K562 (cell line): ENCODE data around the gene MAML3.

Experiments used
- ADNP ChIP-seq: fragments of 200-800 bp; sonication (Bioruptor generic); IDR thresholded peaks from 2 replicates; pipeline ENCODE4 v1.6.1; 2016; ENCODE audit warnings: missing genetic modification characterization, missing compliant biosample characterization
- ATF1 ChIP-seq, 2 experiments: fragments of 450-650 bp in 1 of 2; IDR thresholded peaks; 2 replicates each; pipeline ENCODE4 v1.6.1; 2016; ENCODE audit warnings: missing compliant biosample characterization in 1 of 2, missing genetic modification characterization in 1 of 2
- ELF1 ChIP-seq: fragments of 200-800 bp; sonication (Bioruptor generic); IDR thresholded peaks from 2 replicates; pipeline ENCODE4 v1.6.1; 2016; ENCODE audit warnings: missing genetic modification characterization, missing compliant biosample characterization
- ESRRA ChIP-seq: fragments of 450-650 bp; IDR thresholded peaks from 2 replicates; pipeline ENCODE4 v1.6.1; 2014; ENCODE audit warnings: low read depth, mild to moderate bottlenecking, moderate library complexity, borderline replicate concordance
- EZH2 ChIP-seq: IDR thresholded peaks from 2 replicates; pipeline ENCODE4 v1.6.1; 2012; ENCODE audit warnings: low read depth, mild to moderate bottlenecking, inconsistent platforms, low read length, borderline replicate concordance
- GABPB1 ChIP-seq: sonication (generic); formaldehyde crosslinking; IDR thresholded peaks from 2 replicates; pipeline ENCODE4 v1.8.0; 2022; ENCODE audit warnings: mild to moderate bottlenecking, missing genetic modification reagents
- HDAC1 ChIP-seq, 2 experiments: fragments of 450-650 bp; IDR thresholded peaks; 2 replicates each; pipeline ENCODE4 v1.6.1; 2016 to 2017; ENCODE audit warnings: inconsistent platforms in 1 of 2, mild to moderate bottlenecking in 1 of 2, moderate library complexity in 1 of 2
- SMAD1 ChIP-seq: fragments of 150-350 bp; IDR thresholded peaks from 2 replicates; pipeline ENCODE4 v1.6.1; 2014; ENCODE audit warnings: low read length, low read depth; ENCODE audit not compliant: partially characterized antibody
- ZBTB17 ChIP-seq: fragments of 450-650 bp; formaldehyde crosslinking; IDR thresholded peaks from 2 replicates; pipeline ENCODE4 v1.4.0; 2020; ENCODE audit warnings: mild to moderate bottlenecking
- ZZZ3 ChIP-seq: fragments of 450-650 bp; IDR thresholded peaks from 2 replicates; pipeline ENCODE4 v1.6.1; 2016; ENCODE audit warnings: antibody characterized with exemption, mild to moderate bottlenecking, moderate library complexity
- TF ChIP-seq, protein P1 (sequence below), 2 experiments: IDR thresholded peaks; 2 replicates each; pipeline ENCODE4 v1.6.1; 2012; ENCODE audit warnings: improper control_type of control experiment in 2 of 2, low read depth in 2 of 2, low read length in 2 of 2, borderline replicate concordance in 1 of 2
- TF ChIP-seq, protein P2 (sequence below): fragments of 450-650 bp; formaldehyde crosslinking; IDR thresholded peaks from 2 replicates; pipeline ENCODE4 v1.4.0; 2022; ENCODE audit warnings: mild to moderate bottlenecking, moderate library complexity
- TF ChIP-seq, protein P3 (sequence below): fragments of 250-450 bp; sonication (Bioruptor Pico); IDR thresholded peaks from 2 replicates; pipeline ENCODE4 v1.8.0; 2022; ENCODE audit warnings: moderate library complexity, mild to moderate bottlenecking, inconsistent platforms
- TF ChIP-seq, protein P4 (sequence below), 3 experiments: IDR thresholded peaks in 2 of 3; conservative IDR thresholded peaks in 1 of 3; 2 replicates each; pipeline ENCODE4 v1.5.1; 2011 to 2012; ENCODE audit warnings: low read length in 3 of 3, mild to moderate bottlenecking in 3 of 3, control low read depth in 2 of 3, improper control_type of control experiment in 1 of 3, inconsistent platforms in 1 of 3, low read depth in 1 of 3, mixed read lengths in 1 of 3, moderate library complexity in 1 of 3; ENCODE audit not compliant: insufficient read depth in 2 of 3

DNA sequence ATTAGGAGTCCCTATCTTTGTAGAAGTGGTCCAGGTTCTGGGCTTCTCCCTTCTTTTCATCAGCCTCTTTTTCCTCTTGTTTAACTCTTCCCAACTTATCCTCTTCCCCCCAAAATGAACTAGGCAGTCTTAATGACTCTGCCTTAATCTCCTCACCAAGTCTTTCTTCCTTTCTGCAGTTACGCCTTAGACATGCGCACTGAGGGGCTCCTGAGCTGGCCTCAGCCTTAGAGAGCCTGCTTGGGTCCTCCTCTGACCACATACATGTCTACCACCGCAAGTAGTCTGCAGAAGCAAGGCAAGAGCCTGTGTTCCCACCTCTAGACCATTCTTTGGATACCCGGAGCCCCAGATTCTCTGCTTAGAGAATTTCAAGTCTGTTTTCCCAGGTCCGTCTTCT lies 288.4 kb downstream of the MAML3 start:
- TF ChIP-seq ZBTB17 (CRISPR knock-in tag) (no peak), SMAD1 (no peak), ESRRA (no peak), ATF1 (CRISPR knock-in tag; IDR thresholded peaks at IDR 0.05) (no peak), ATF1 (tag; IDR thresholded peaks at IDR 0.05) (no peak), ZZZ3 (no peak), ELF1 (tag) (no peak), EZH2 (no peak), ADNP (tag) (no peak), GABPB1 (no peak), HDAC1 (IDR thresholded peaks at IDR 0.05) (no peak)
- TF ChIP-seq, protein P1, sequence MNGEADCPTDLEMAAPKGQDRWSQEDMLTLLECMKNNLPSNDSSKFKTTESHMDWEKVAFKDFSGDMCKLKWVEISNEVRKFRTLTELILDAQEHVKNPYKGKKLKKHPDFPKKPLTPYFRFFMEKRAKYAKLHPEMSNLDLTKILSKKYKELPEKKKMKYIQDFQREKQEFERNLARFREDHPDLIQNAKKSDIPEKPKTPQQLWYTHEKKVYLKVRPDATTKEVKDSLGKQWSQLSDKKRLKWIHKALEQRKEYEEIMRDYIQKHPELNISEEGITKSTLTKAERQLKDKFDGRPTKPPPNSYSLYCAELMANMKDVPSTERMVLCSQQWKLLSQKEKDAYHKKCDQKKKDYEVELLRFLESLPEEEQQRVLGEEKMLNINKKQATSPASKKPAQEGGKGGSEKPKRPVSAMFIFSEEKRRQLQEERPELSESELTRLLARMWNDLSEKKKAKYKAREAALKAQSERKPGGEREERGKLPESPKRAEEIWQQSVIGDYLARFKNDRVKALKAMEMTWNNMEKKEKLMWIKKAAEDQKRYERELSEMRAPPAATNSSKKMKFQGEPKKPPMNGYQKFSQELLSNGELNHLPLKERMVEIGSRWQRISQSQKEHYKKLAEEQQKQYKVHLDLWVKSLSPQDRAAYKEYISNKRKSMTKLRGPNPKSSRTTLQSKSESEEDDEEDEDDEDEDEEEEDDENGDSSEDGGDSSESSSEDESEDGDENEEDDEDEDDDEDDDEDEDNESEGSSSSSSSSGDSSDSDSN (IDR thresholded peaks at IDR 0.05; ENCODE audit: borderline replicate concordance in 1 of 2, low read depth in 2 of 2, low read length in 2 of 2), result no peak
- TF ChIP-seq, protein P2, sequence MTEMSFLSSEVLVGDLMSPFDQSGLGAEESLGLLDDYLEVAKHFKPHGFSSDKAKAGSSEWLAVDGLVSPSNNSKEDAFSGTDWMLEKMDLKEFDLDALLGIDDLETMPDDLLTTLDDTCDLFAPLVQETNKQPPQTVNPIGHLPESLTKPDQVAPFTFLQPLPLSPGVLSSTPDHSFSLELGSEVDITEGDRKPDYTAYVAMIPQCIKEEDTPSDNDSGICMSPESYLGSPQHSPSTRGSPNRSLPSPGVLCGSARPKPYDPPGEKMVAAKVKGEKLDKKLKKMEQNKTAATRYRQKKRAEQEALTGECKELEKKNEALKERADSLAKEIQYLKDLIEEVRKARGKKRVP (CRISPR knock-in tag), result no peak
- TF ChIP-seq, protein P3, sequence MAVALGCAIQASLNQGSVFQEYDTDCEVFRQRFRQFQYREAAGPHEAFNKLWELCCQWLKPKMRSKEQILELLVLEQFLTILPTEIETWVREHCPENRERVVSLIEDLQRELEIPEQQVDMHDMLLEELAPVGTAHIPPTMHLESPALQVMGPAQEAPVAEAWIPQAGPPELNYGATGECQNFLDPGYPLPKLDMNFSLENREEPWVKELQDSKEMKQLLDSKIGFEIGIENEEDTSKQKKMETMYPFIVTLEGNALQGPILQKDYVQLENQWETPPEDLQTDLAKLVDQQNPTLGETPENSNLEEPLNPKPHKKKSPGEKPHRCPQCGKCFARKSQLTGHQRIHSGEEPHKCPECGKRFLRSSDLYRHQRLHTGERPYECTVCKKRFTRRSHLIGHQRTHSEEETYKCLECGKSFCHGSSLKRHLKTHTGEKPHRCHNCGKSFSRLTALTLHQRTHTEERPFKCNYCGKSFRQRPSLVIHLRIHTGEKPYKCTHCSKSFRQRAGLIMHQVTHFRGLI (CRISPR knock-in tag), result no peak
- TF ChIP-seq, protein P4, sequence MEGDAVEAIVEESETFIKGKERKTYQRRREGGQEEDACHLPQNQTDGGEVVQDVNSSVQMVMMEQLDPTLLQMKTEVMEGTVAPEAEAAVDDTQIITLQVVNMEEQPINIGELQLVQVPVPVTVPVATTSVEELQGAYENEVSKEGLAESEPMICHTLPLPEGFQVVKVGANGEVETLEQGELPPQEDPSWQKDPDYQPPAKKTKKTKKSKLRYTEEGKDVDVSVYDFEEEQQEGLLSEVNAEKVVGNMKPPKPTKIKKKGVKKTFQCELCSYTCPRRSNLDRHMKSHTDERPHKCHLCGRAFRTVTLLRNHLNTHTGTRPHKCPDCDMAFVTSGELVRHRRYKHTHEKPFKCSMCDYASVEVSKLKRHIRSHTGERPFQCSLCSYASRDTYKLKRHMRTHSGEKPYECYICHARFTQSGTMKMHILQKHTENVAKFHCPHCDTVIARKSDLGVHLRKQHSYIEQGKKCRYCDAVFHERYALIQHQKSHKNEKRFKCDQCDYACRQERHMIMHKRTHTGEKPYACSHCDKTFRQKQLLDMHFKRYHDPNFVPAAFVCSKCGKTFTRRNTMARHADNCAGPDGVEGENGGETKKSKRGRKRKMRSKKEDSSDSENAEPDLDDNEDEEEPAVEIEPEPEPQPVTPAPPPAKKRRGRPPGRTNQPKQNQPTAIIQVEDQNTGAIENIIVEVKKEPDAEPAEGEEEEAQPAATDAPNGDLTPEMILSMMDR (IDR thresholded peaks at IDR 0.05 in 2 of 3, conservative IDR thresholded peaks at IDR 0.05 in 1 of 3; ENCODE audit: insufficient read depth in 2 of 3, low read depth in 1 of 3, low read length in 3 of 3), result no peak
